Sigmoid colon (tissue), 4 donors: ENCODE data around the gene ENAH.

ENCODE experiments used
- CTCF ChIP-seq, 4 experiments: fragments of 450-650 bp in 3 of 4; fragments of 200-600 bp in 1 of 4; IDR thresholded peaks; one replicate each; pipeline ENCODE4 v1.5.1; 2016 to 2019; ENCODE audit warnings: antibody characterized with exemption in 4 of 4, mild to moderate bottlenecking in 3 of 4, moderate library complexity in 2 of 4
- POLR2AphosphoS5 ChIP-seq, 4 donors: sonication (generic); formaldehyde crosslinking; IDR thresholded peaks; one replicate each; pipeline ENCODE4 v1.6.1; 2017; ENCODE audit warnings: antibody characterized with exemption in 4 of 4

- no peak for TF ChIP-seq CTCF (IDR thresholded peaks at IDR 0.05)
- TF ChIP-seq POLR2AphosphoS5 (IDR thresholded peaks at IDR 0.05), result no peak
Measured at GRCh38 chr1:225577241-225577640, 75.7 kb downstream of the ENAH start.
